Non-pigmented ciliary epithelial cell (primary cell): ENCODE results near the gene IL2.

ENCODE experiments used
- DNase-seq: peaks from one replicate; pipeline ENCODE4 v3.0.0-alpha.2; 2010; ENCODE audit warnings: low read depth

IL2 gene

GRCh38 chr4:122456231-122457116, at the start of gene IL2:
IL2 (minus strand) TSS chr4:122456725; CDS start chr4:122456440, 285 bp downstream.
- no peak for DNase-seq

- no peak for DNase-seq
Measured at GRCh38 chr4:122503214-122503613, 46.7 kb upstream of the IL2 start.

GRCh38 chr4:122500852-122501501, 44.5 kb upstream of the IL2 start:
- peak; percentile 23 for DNase-seq

- no peak for DNase-seq
Measured at GRCh38 chr4:122489061-122489460, 32.5 kb upstream of the IL2 start.

- DNase-seq: no peak
Measured at GRCh38 chr4:122483481-122483880, 27.0 kb upstream of the IL2 start.

GRCh38 chr4:122481766-122482405, 25.4 kb upstream of the IL2 start:
- DNase-seq: no peak

GRCh38 chr4:122480655-122481487, 24.3 kb upstream of the IL2 start:
- DNase-seq: no peak

GRCh38 chr4:122479935-122480416, 23.5 kb upstream of the IL2 start:
- peak; percentile 46 for DNase-seq

- DNase-seq: no peak
Measured at GRCh38 chr4:122476745-122477144, 20.2 kb upstream of the IL2 start.

GRCh38 chr4:122476126-122476525, 19.6 kb upstream of the IL2 start:
- DNase-seq: no peak

- no peak for DNase-seq
Measured at GRCh38 chr4:122475233-122475632, 18.7 kb upstream of the IL2 start.

GRCh38 chr4:122469457-122469856, 12.9 kb upstream of the IL2 start:
- no peak for DNase-seq

GRCh38 chr4:122458625-122459024, 2.1 kb upstream of the IL2 start:
- DNase-seq: no peak

GRCh38 chr4:122453384-122453995, 3.0 kb downstream of the IL2 start:
- no peak for DNase-seq

- DNase-seq: no peak
Measured at GRCh38 chr4:122450847-122451246, 5.7 kb downstream of the IL2 start.

GRCh38 chr4:122434285-122434684, 22.2 kb downstream of the IL2 start:
- no peak for DNase-seq

GRCh38 chr4:122431351-122431750, 25.2 kb downstream of the IL2 start:
- DNase-seq: no peak

GRCh38 chr4:122423246-122423645, 33.3 kb downstream of the IL2 start:
- DNase-seq: no peak

GRCh38 chr4:122412547-122412946, 44.0 kb downstream of the IL2 start:
- DNase-seq: no peak

GRCh38 chr4:122403861-122404260, 52.7 kb downstream of the IL2 start:
- no peak for DNase-seq
